Activated CD4-positive, alpha-beta T cell treated with anti-CD3 and anti-CD28 coated beads, Interleukin-2, amount 10 ng/mL, durations not matched to agents 24 days and 14 days (primary cell): ENCODE results near the gene C5orf15. TPM values are rescaled to one million over a fixed set of nuclear protein-coding genes. Genes with fewer than 3 reads are reported as not detected.
"Not testable (repeated sequence)": the region's sequence is repeated elsewhere in the genome, so short reads cannot be mapped to it uniquely, and the experiment has no call there.

Experiments
- DNase-seq: peaks from one replicate; pipeline ENCODE4 v3.0.0; 2022
- H3K27ac Mint-ChIP-seq: one replicate; pipeline ENCODE4 v1.8.0; 2022; ENCODE audit warnings: mild to moderate bottlenecking, mixed read lengths
- H3K27me3 Mint-ChIP-seq: one replicate; pipeline ENCODE4 v1.8.0; 2022; ENCODE audit warnings: mixed read lengths
- H3K36me3 Mint-ChIP-seq: one replicate; pipeline ENCODE4 v1.8.0; 2022; ENCODE audit warnings: low read depth, mild to moderate bottlenecking, mixed read lengths
- H3K4me1 Mint-ChIP-seq: one replicate; pipeline ENCODE4 v1.8.0; 2021; ENCODE audit warnings: mixed read lengths
- H3K4me3 Mint-ChIP-seq: one replicate; pipeline ENCODE4 v1.8.0; 2022; ENCODE audit warnings: mild to moderate bottlenecking, moderate library complexity, mixed read lengths
- H3K9me3 Mint-ChIP-seq: one replicate; pipeline ENCODE4 v1.8.0; 2021; ENCODE audit warnings: mixed read lengths
- intact Hi-C: fragments of 100-400 bp; cut with micrococcal nuclease; formaldehyde crosslinking; loops from one replicate; pipeline ENCODE4 v1.15.1; 2023
- total RNA-seq: library from RNA; stranded (reverse); gene quantifications from 2 replicates; pipeline ENCODE4 v1.2.3, GENCODE V29; 2022

Gene C5orf15
- total RNA-seq, 1 donor from 2014 or later = 45.0 TPM

DNA sequence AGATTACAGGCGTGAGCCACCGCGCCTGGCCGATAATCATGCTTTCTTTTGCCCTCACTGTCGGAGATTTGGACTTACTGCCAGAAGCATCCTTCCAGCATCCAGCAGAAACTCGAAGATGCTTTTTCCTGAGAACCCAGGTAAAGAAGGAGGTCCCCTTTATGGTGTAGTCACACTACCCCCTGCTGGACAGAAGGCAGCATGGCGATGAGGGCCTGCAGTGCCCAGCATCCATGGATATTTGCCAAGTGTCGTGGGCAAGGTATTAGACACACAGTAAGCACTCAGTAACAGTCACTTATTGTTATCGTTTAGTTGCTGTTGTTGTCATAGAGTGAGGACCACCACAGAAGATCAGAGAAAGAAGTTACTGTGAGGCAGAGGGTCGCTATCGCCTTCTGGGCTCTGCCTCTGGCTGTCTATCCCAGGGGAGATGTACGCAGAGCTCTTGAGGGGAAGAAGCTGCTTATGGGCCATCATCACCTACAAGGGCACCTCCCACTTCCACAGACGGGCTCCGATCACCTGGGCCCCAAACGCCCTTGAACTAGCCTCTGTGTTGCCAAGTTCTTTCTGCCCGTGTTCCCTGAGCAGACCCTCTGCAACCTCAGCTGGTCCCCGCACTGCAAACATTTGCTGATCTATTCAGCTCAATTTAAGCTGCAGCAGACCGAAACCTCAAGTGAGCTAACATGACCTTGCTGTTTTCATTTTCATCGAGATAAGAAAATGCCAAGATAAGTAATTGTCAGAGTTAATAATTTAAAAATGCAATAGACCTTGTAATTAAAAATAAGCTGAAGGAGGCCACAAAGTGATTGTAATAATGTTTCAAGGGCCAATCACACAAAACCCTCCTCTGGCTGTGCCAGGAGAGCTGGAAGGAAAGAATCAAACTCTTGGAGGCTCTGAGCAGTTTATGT, 23.9 kb downstream of the C5orf15 start:
- H3K4me1 Mint-ChIP-seq = peaks cover 8% of the 10 kb centered on the region
- no peak overlapping the region for H3K4me3 Mint-ChIP-seq
- peak; percentile 80 for DNase-seq
- H3K27ac Mint-ChIP-seq = no peak overlapping the region
- no peaks in the 10 kb centered on the region for H3K9me3 Mint-ChIP-seq
- no peaks in the 10 kb centered on the region for H3K36me3 Mint-ChIP-seq
- intact Hi-C loops = loop anchor here (1.0 to 2.0 kb wide), 4 partner anchors 190 to 832 kb away; no protein-coding TSS in a partner anchor
- H3K27me3 Mint-ChIP-seq = peaks cover 2% of the 10 kb centered on the region

GRCh38 chr5:133943475-133943817, 25.0 kb downstream of the C5orf15 start:
- no peak overlapping the region for H3K4me3 Mint-ChIP-seq
- no peak for DNase-seq
- intact Hi-C loops = no loop called here

DNA sequence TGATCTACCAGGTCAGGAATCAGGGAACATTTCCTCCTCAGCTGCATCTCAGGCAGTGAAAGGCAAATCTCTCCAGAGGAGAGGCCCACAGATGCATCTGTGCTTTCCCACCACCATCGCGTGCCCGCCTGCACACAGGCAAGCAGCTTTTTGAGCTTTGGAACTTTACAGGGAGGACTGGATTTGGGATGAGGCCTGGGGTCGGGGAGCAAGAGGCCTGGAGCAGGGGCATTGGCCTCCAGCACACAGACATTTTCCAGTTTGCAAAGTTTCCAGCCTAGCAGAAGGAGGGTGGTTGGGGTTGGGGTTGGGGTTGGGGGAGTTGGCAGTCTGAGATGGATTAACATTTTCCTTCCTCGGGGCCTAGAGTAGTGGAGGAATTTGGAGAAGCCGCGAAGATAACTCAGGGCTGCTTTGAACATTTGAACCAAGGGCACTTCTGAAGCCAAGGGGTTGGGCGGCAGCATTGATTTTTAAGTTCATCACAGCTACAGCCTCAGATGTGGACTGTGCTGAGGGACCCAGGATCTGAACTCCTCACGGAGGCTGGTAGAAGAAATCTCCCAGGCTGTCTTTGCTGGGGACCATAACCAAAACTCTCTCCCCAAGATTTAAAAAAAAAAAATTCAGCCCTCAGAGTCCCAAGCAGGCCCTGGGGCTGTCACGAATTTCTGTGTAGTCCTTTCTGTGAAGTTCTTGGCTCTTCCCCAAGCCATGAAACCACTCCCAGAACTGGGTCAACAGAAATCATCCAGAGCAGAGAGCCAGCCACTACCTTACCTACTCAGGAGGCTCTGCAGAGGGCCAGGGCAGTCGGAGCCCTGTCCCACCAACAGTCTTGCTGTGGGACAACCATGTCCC, 25.6 kb downstream of the C5orf15 start:
- no peaks in the 10 kb centered on the region for H3K36me3 Mint-ChIP-seq

More at GRCh38 chr5:133943475-133943817, 25.0 kb downstream of the C5orf15 start:
- H3K4me1 Mint-ChIP-seq = peaks cover 15% of the 10 kb centered on the region
- H3K9me3 Mint-ChIP-seq = no peaks in the 10 kb centered on the region
- peaks cover 2% of the 10 kb centered on the region for H3K27me3 Mint-ChIP-seq
- H3K36me3 Mint-ChIP-seq = no peaks in the 10 kb centered on the region
- no peak overlapping the region for H3K27ac Mint-ChIP-seq

DNA sequence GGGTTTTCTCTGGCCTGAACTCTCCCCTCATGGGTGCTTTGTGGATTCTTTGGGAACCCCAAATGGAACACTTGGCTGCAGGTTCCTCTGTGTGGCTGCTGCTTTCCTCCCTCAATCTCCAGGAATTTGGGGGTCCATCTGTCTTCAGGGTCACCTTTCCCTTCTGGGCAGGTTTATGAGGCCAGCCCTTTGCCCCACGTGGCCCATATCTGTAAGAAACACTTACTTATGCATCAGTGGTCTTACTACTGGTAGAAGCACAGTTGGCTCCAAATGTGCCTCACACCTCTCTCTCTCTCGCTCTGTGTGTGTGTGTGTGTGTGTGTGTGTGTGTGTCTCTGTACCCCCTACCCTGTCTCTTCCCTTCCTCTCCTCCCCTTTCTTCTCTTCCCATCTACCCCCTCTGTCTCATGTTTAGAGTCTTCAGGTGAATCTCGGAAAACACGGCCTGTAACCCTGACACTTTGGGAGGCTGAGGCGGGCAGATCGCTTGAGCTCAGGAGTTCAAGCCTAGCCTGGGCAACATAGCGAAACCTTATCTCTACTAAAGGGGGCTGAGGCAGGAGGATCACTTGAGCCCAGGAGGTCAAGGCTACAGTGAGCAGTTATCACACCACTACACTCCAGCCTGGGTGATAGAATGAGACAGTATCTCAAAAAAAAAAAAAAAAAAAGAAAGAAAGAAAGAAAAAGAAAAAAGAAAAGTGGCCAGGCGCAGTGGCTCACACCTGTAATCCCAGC, 26.8 kb downstream of the C5orf15 start:
- no peaks in the 10 kb centered on the region for H3K36me3 Mint-ChIP-seq
- DNase-seq = no peak
- peaks cover 17% of the 10 kb centered on the region for H3K4me1 Mint-ChIP-seq
- peaks cover 2% of the 10 kb centered on the region for H3K27me3 Mint-ChIP-seq
- no peak overlapping the region for H3K27ac Mint-ChIP-seq
- intact Hi-C loops = no loop called here
- H3K4me3 Mint-ChIP-seq = no peak overlapping the region
- no peaks in the 10 kb centered on the region for H3K9me3 Mint-ChIP-seq

More for the DNA sequence above, 25.6 kb downstream of the C5orf15 start:
- H3K4me1 Mint-ChIP-seq = peaks cover 17% of the 10 kb centered on the region
- no peaks in the 10 kb centered on the region for H3K9me3 Mint-ChIP-seq
- no peak for DNase-seq
- H3K27me3 Mint-ChIP-seq = peaks cover 2% of the 10 kb centered on the region
- intact Hi-C loops = no loop called here
- H3K4me3 Mint-ChIP-seq = no peak overlapping the region
- H3K27ac Mint-ChIP-seq = no peak overlapping the region

DNA sequence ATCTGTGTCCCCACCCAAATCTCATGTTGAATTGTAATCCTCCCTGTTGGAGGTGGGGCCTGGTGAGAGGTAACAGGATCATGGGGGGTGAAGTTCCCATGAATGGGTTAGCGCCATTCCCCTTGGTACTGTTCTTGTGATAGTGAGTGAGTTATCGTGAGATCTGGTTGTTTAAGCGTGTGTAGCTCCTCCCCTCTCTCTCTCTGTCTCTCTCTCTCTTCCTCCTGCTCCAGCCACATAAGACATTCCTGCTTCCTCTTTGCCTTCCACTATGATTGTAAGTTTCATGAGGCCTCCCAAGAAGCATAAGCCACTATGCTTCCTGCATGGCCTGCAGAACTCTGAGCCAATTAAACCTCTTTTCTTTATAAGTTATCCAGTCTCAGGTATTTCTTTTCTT, 28.8 kb downstream of the C5orf15 start:
- H3K9me3 Mint-ChIP-seq = no peaks in the 10 kb centered on the region
- peak overlapping the region; percentile 29 for H3K27ac Mint-ChIP-seq
- H3K4me1 Mint-ChIP-seq = peaks cover 18% of the 10 kb centered on the region
- DNase-seq = no peak
- intact Hi-C loops = loop anchor here (1.0 kb wide), 1 partner anchor 66 kb away; no protein-coding TSS in a partner anchor
- H3K4me3 Mint-ChIP-seq = no peak overlapping the region
- H3K36me3 Mint-ChIP-seq = no peaks in the 10 kb centered on the region
- H3K27me3 Mint-ChIP-seq = no peaks in the 10 kb centered on the region

GRCh38 chr5:133938929-133939328, 29.5 kb downstream of the C5orf15 start:
- H3K4me1 Mint-ChIP-seq = peaks cover 21% of the 10 kb centered on the region
- H3K27ac Mint-ChIP-seq = peak overlapping the region; percentile 39
- no peaks in the 10 kb centered on the region for H3K27me3 Mint-ChIP-seq
- intact Hi-C loops = loop anchor here (1.0 kb wide), 1 partner anchor 66 kb away; no protein-coding TSS in a partner anchor
- no peak overlapping the region for H3K4me3 Mint-ChIP-seq
- DNase-seq = no peak
- H3K9me3 Mint-ChIP-seq = no peaks in the 10 kb centered on the region
- H3K36me3 Mint-ChIP-seq = no peaks in the 10 kb centered on the region

- Mint-ChIP-seq H3K27me3 (no peaks in the 10 kb centered on the region), H3K36me3 (no peaks in the 10 kb centered on the region), H3K4me3 (no peak overlapping the region), H3K4me1 (peaks cover 22% of the 10 kb centered on the region), H3K27ac (peak overlapping the region; percentile 39), H3K9me3 (no peaks in the 10 kb centered on the region)
- DNase-seq = no peak
- intact Hi-C loops = no loop called here
Observed at GRCh38 chr5:133938039-133938821, 30.2 kb downstream of the C5orf15 start.

GRCh38 chr5:133937628-133938027, 30.8 kb downstream of the C5orf15 start:
- H3K4me3 Mint-ChIP-seq, H3K27me3 Mint-ChIP-seq, H3K9me3 Mint-ChIP-seq, intact Hi-C loops, H3K36me3 Mint-ChIP-seq, DNase-seq, H3K27ac Mint-ChIP-seq: not testable (repeated sequence)
- peaks cover 28% of the 10 kb centered on the region for H3K4me1 Mint-ChIP-seq

- intact Hi-C loops = no loop called here
- Mint-ChIP-seq H3K27me3 (no peaks in the 10 kb centered on the region), H3K36me3 (no peaks in the 10 kb centered on the region)
Observed at GRCh38 chr5:133936651-133937015, 31.8 kb downstream of the C5orf15 start.

GRCh38 chr5:133935991-133936650, 32.3 kb downstream of the C5orf15 start:
- H3K4me3 Mint-ChIP-seq, H3K9me3 Mint-ChIP-seq, DNase-seq, H3K36me3 Mint-ChIP-seq, H3K27ac Mint-ChIP-seq, intact Hi-C loops, H3K27me3 Mint-ChIP-seq: not testable (repeated sequence)
- H3K4me1 Mint-ChIP-seq = peaks cover 39% of the 10 kb centered on the region

More at GRCh38 chr5:133936651-133937015, 31.8 kb downstream of the C5orf15 start:
- Mint-ChIP-seq H3K4me1 (peaks cover 33% of the 10 kb centered on the region), H3K27ac (no peak overlapping the region), H3K4me3 (no peak overlapping the region), H3K9me3 (no peaks in the 10 kb centered on the region)
- DNase-seq = no peak

GRCh38 chr5:133935667-133935940, 32.8 kb downstream of the C5orf15 start:
- DNase-seq = no peak
- no peaks in the 10 kb centered on the region for H3K9me3 Mint-ChIP-seq
- intact Hi-C loops = no loop called here
- no peaks in the 10 kb centered on the region for H3K36me3 Mint-ChIP-seq
- peaks cover 42% of the 10 kb centered on the region for H3K4me1 Mint-ChIP-seq
- H3K27me3 Mint-ChIP-seq = no peaks in the 10 kb centered on the region
- no peak overlapping the region for H3K27ac Mint-ChIP-seq
- H3K4me3 Mint-ChIP-seq = no peak overlapping the region

- H3K27ac Mint-ChIP-seq = peak overlapping the region; percentile 83
- no peak for DNase-seq
- no peak overlapping the region for H3K4me3 Mint-ChIP-seq
- H3K27me3 Mint-ChIP-seq = no peaks in the 10 kb centered on the region
- intact Hi-C loops = no loop called here
- H3K4me1 Mint-ChIP-seq = peaks cover 47% of the 10 kb centered on the region
- H3K36me3 Mint-ChIP-seq = no peaks in the 10 kb centered on the region
- no peaks in the 10 kb centered on the region for H3K9me3 Mint-ChIP-seq
Observed at GRCh38 chr5:133934822-133935666, 33.4 kb downstream of the C5orf15 start.
